ENCODE measurements around the gene OOSP2. TPM values are rescaled to one million over a fixed set of nuclear protein-coding genes. Genes with fewer than 3 reads are reported as not detected.

Gene OOSP2, protein sequence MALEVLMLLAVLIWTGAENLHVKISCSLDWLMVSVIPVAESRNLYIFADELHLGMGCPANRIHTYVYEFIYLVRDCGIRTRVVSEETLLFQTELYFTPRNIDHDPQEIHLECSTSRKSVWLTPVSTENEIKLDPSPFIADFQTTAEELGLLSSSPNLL
- not detected in 2 replicates for total RNA-seq

DNA sequence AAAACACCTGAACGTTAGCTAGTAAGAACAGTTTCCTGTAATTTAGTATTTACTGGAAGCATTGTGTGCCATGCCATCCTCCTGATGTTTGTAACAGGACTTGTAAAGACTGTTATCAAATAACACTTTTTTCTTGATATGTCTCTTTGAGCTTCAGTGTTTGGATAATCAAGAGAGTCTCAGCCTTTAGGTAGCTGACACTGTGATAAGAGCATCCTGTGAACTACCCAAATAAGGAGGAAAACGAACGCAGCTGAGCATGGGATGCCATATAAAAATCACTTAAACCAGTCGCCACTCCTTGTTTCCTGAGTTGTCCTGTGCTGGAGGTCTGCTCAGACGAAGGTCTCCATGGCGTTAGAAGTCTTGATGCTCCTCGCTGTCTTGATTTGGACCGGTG, at the start of gene OOSP2:
OOSP2 (plus strand) TSS at position 301 of the 400 bp plus-strand sequence; CDS start at position 352, 51 bp downstream.

DNA sequence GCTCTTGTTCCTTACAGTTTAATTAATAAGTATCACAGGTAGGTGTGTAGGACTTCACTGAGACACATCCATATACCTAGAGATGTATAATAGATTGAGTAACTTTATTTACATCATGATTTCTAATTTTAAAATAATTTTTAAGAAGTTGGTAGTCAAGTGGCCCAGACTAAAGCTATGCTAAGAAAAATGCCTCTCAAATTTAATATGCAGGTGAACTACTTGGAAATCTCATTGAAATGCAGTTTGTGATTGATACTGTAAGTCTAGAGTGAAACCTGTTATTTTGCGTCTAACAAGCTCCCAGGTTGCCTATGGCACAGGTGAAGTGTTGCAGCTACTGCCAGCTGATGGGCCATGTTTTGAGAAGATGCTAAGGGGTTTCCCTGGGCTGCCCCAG, 23.3 kb upstream of the OOSP2 start, which contains the start of gene OOSP4B:
OOSP4B (plus strand) TSS at position 301 of the 400 bp plus-strand sequence.

DNA sequence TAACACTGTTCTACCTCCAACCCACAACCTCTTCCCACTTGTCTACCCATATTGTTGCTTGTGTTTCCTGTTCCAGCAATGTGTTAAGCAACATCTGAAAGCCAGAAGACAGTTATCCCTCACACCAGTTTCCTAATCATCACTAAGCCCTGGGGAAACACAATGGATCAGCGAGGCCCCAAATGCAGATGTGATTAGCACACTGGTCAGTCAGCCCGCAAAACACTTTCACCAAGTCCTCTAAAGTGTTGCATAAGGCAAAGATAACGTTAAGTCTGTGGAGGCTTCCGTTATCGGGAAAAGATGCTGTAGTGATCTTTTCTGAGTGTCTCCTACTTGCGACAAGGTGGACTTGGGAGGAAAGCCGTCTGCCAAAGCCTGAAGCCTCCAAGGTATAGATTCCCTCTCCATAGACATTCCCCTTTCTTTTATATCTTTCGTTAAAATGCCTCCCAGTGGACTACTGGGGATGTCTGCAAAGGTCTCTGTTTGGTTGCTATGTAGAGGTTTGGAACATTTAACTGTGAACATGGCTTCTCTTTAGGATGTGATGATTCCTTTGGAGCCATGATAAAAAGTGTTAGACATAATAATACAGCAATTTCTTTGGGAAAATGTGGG, 16.2 kb downstream of the OOSP2 start, which contains the start of gene MS4A3:
MS4A3 (plus strand) TSS at position 317 of the 621 bp plus-strand sequence. CDS start 4,496 bp downstream, outside the sequence.

DNA sequence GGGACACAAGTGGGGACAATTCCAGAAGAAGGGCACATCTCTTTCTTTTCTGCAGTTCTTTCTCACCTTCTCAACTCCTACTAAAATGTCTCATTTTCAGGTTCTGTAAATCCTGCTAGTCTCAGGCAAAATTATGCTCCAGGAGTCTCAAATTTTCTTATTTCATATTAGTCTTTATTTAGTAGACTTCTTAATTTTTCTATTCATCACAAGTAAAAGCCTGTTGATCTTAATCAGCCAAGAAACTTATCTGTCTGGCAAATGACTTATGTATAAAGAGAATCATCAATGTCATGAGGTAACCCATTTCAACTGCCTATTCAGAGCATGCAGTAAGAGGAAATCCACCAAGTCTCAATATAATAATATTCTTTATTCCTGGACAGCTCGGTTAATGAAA, 48.2 kb downstream of the OOSP2 start, which contains the start of gene MS4A2:
MS4A2 (plus strand) TSS at position 301 of the 400 bp plus-strand sequence. CDS start 102 bp downstream, outside the sequence.

Other genes starting within 250 kb of the OOSP2 start
- gene MRPL16, start 229.6 kb upstream of the OOSP2 start, total RNA-seq = 38.2 and 55.6 TPM in 2 replicates
- gene CBLIF, start 194.9 kb upstream of the OOSP2 start, total RNA-seq = not detected in 2 replicates
- gene TCN1, start 173.9 kb upstream of the OOSP2 start, total RNA-seq = not detected in 2 replicates
- not detected in 2 replicates for gene OOSP3, start 161.6 kb upstream of the OOSP2 start, total RNA-seq
- gene OOSP1, start 102.0 kb upstream of the OOSP2 start, total RNA-seq = not detected in 2 replicates
- gene OOSP4A, start 76.4 kb upstream of the OOSP2 start, total RNA-seq = not detected in 2 replicates
- gene OOSP4B, start 23.2 kb upstream of the OOSP2 start, total RNA-seq = not detected in 2 replicates
- not detected in 2 replicates for gene MS4A3, start 16.3 kb downstream of the OOSP2 start, total RNA-seq
- not detected in 2 replicates for gene MS4A2, start 48.3 kb downstream of the OOSP2 start, total RNA-seq
- gene MS4A6A, start 142.7 kb downstream of the OOSP2 start, total RNA-seq = not detected in 2 replicates
- gene MS4A4E, start 202.7 kb downstream of the OOSP2 start, total RNA-seq = not detected in 2 replicates
- not detected in 2 replicates for gene MS4A4A, start 240.3 kb downstream of the OOSP2 start, total RNA-seq